Measurements from ENCODE around the gene HMX2.
"Not testable (repeated sequence)": the region's sequence is repeated elsewhere in the genome, so short reads cannot be mapped to it uniquely, and the experiment has no call there.

Gene HMX2

GRCh38 chr10:123166618-123167017 lies 18.7 kb downstream of the HMX2 start:
- WGBS (ENCODE audit: insufficient coverage, insufficient read length) = no CpG with 5 or more reads among the region's 2 CpGs
- H3K36me3 ChIP-seq (ENCODE audit: control insufficient read depth, insufficient read depth, low read length) = peaks cover 12% of the 10 kb centered on the region; the same call in 1 of the 2 replicates

GRCh38 chr10:123170961-123171360 lies 23.0 kb downstream of the HMX2 start:
- Histone ChIP-seq H3K27ac (ENCODE audit: low read length) (no peak overlapping the region), H3K27me3 (ENCODE audit: control insufficient read depth, insufficient read depth, low read length) (no peaks in the 10 kb centered on the region), H3K4me1 (ENCODE audit: control insufficient read depth, insufficient read depth, low read length) (no peaks in the 10 kb centered on the region), H3K4me3 (ENCODE audit: low read length) (no peak overlapping the region), H3K36me3 (ENCODE audit: control insufficient read depth, insufficient read depth, low read length) (0 out of 2 replicates have a peak, but pooled peaks cover 3% of the 10 kb centered on the region), H3K9me3 (ENCODE audit: control insufficient read depth, insufficient read depth, low read length) (no peaks in the 10 kb centered on the region)
- WGBS (ENCODE audit: insufficient coverage, insufficient read length) = no CpG with 5 or more reads among the region's 4 CpGs
- DNase-seq (ENCODE audit: low read depth, low spot score) = no peak

More at GRCh38 chr10:123166618-123167017, 18.7 kb downstream of the HMX2 start:
- Histone ChIP-seq H3K27me3 (ENCODE audit: control insufficient read depth, insufficient read depth, low read length) (no peaks in the 10 kb centered on the region), H3K4me1 (ENCODE audit: control insufficient read depth, insufficient read depth, low read length) (no peaks in the 10 kb centered on the region), H3K4me3 (ENCODE audit: low read length) (no peak overlapping the region), H3K27ac (ENCODE audit: low read length) (no peak overlapping the region), H3K9me3 (ENCODE audit: control insufficient read depth, insufficient read depth, low read length) (no peaks in the 10 kb centered on the region)
- no peak for DNase-seq (ENCODE audit: low read depth, low spot score)

- not testable (repeated sequence) for H3K9me3 ChIP-seq (ENCODE audit: control insufficient read depth, insufficient read depth, low read length); H3K27me3 ChIP-seq (ENCODE audit: control insufficient read depth, insufficient read depth, low read length); H3K4me3 ChIP-seq (ENCODE audit: low read length); DNase-seq (ENCODE audit: low read depth, low spot score); H3K27ac ChIP-seq (ENCODE audit: low read length); H3K36me3 ChIP-seq (ENCODE audit: control insufficient read depth, insufficient read depth, low read length); H3K4me1 ChIP-seq (ENCODE audit: control insufficient read depth, insufficient read depth, low read length)
- WGBS (ENCODE audit: insufficient coverage, insufficient read length) = no CpG with 5 or more reads among the region's 10 CpGs
Observed at GRCh38 chr10:123171616-123172015, 23.7 kb downstream of the HMX2 start.

- DNase-seq (ENCODE audit: low read depth, low spot score) = no peak
- no peak overlapping the region for H3K4me3 ChIP-seq (ENCODE audit: low read length)
- no peak overlapping the region for H3K27ac ChIP-seq (ENCODE audit: low read length)
- H3K27me3 ChIP-seq (ENCODE audit: control insufficient read depth, insufficient read depth, low read length) = no peaks in the 10 kb centered on the region
- no peaks in the 10 kb centered on the region for H3K9me3 ChIP-seq (ENCODE audit: control insufficient read depth, insufficient read depth, low read length)
- H3K36me3 ChIP-seq (ENCODE audit: control insufficient read depth, insufficient read depth, low read length) = peaks cover 2% of the 10 kb centered on the region; the same call in 1 of the 2 replicates
- no CpG with 5 or more reads among the region's 9 CpGs for WGBS (ENCODE audit: insufficient coverage, insufficient read length)
- H3K4me1 ChIP-seq (ENCODE audit: control insufficient read depth, insufficient read depth, low read length) = no peaks in the 10 kb centered on the region
Observed at GRCh38 chr10:123175389-123176387, 27.8 kb downstream of the HMX2 start.

GRCh38 chr10:123178390-123178789 lies 30.5 kb downstream of the HMX2 start:
- H3K27ac ChIP-seq (ENCODE audit: low read length); DNase-seq (ENCODE audit: low read depth, low spot score); H3K9me3 ChIP-seq (ENCODE audit: control insufficient read depth, insufficient read depth, low read length); H3K4me3 ChIP-seq (ENCODE audit: low read length); H3K4me1 ChIP-seq (ENCODE audit: control insufficient read depth, insufficient read depth, low read length); H3K27me3 ChIP-seq (ENCODE audit: control insufficient read depth, insufficient read depth, low read length); H3K36me3 ChIP-seq (ENCODE audit: control insufficient read depth, insufficient read depth, low read length): not testable (repeated sequence)
- WGBS (ENCODE audit: insufficient coverage, insufficient read length) = no CpG with 5 or more reads among the region's 4 CpGs

GRCh38 chr10:123180101-123181090 lies 32.5 kb downstream of the HMX2 start:
- Histone ChIP-seq H3K4me3 (ENCODE audit: low read length) (no peak overlapping the region), H3K27me3 (ENCODE audit: control insufficient read depth, insufficient read depth, low read length) (no peaks in the 10 kb centered on the region), H3K36me3 (ENCODE audit: control insufficient read depth, insufficient read depth, low read length) (peaks cover 2% of the 10 kb centered on the region; the same call in 1 of the 2 replicates), H3K27ac (ENCODE audit: low read length) (no peak overlapping the region), H3K9me3 (ENCODE audit: control insufficient read depth, insufficient read depth, low read length) (no peaks in the 10 kb centered on the region), H3K4me1 (ENCODE audit: control insufficient read depth, insufficient read depth, low read length) (no peaks in the 10 kb centered on the region)
- no CpG with 5 or more reads among the region's 7 CpGs for WGBS (ENCODE audit: insufficient coverage, insufficient read length)
- no peak for DNase-seq (ENCODE audit: low read depth, low spot score)

- H3K4me1 ChIP-seq (ENCODE audit: control insufficient read depth, insufficient read depth, low read length) = no peaks in the 10 kb centered on the region
- no peak for DNase-seq (ENCODE audit: low read depth, low spot score)
- no CpG with 5 or more reads among the region's 2 CpGs for WGBS (ENCODE audit: insufficient coverage, insufficient read length)
- no peaks in the 10 kb centered on the region for H3K36me3 ChIP-seq (ENCODE audit: control insufficient read depth, insufficient read depth, low read length)
- H3K27ac ChIP-seq (ENCODE audit: low read length) = no peak overlapping the region
- no peaks in the 10 kb centered on the region for H3K27me3 ChIP-seq (ENCODE audit: control insufficient read depth, insufficient read depth, low read length)
- H3K4me3 ChIP-seq (ENCODE audit: low read length) = no peak overlapping the region
- no peaks in the 10 kb centered on the region for H3K9me3 ChIP-seq (ENCODE audit: control insufficient read depth, insufficient read depth, low read length)
Observed at GRCh38 chr10:123183724-123184123, 35.8 kb downstream of the HMX2 start.

GRCh38 chr10:123187781-123188180 lies 39.8 kb downstream of the HMX2 start:
- H3K4me1 ChIP-seq (ENCODE audit: control insufficient read depth, insufficient read depth, low read length) = no peaks in the 10 kb centered on the region
- no CpG with 5 or more reads among the region's 5 CpGs for WGBS (ENCODE audit: insufficient coverage, insufficient read length)
- no peak overlapping the region for H3K4me3 ChIP-seq (ENCODE audit: low read length)
- no peaks in the 10 kb centered on the region for H3K9me3 ChIP-seq (ENCODE audit: control insufficient read depth, insufficient read depth, low read length)
- H3K27ac ChIP-seq (ENCODE audit: low read length) = no peak overlapping the region
- H3K36me3 ChIP-seq (ENCODE audit: control insufficient read depth, insufficient read depth, low read length) = no peaks in the 10 kb centered on the region
- H3K27me3 ChIP-seq (ENCODE audit: control insufficient read depth, insufficient read depth, low read length) = no peaks in the 10 kb centered on the region
- DNase-seq (ENCODE audit: low read depth, low spot score) = no peak

- no peak for DNase-seq (ENCODE audit: low read depth, low spot score)
- H3K27ac ChIP-seq (ENCODE audit: low read length) = no peak overlapping the region
- 0 out of 2 replicates have a peak, but pooled peaks cover 2% of the 10 kb centered on the region for H3K4me1 ChIP-seq (ENCODE audit: control insufficient read depth, insufficient read depth, low read length)
- no CpG with 5 or more reads among the region's 8 CpGs for WGBS (ENCODE audit: insufficient coverage, insufficient read length)
- H3K36me3 ChIP-seq (ENCODE audit: control insufficient read depth, insufficient read depth, low read length) = no peaks in the 10 kb centered on the region
- H3K9me3 ChIP-seq (ENCODE audit: control insufficient read depth, insufficient read depth, low read length) = no peaks in the 10 kb centered on the region
- H3K27me3 ChIP-seq (ENCODE audit: control insufficient read depth, insufficient read depth, low read length) = no peaks in the 10 kb centered on the region
- no peak overlapping the region for H3K4me3 ChIP-seq (ENCODE audit: low read length)
Observed at GRCh38 chr10:123191886-123192285, 44.0 kb downstream of the HMX2 start.

GRCh38 chr10:123194056-123194455 lies 46.1 kb downstream of the HMX2 start:
- Histone ChIP-seq H3K36me3 (ENCODE audit: control insufficient read depth, insufficient read depth, low read length) (no peaks in the 10 kb centered on the region), H3K27me3 (ENCODE audit: control insufficient read depth, insufficient read depth, low read length) (no peaks in the 10 kb centered on the region), H3K4me3 (ENCODE audit: low read length) (no peak overlapping the region), H3K9me3 (ENCODE audit: control insufficient read depth, insufficient read depth, low read length) (no peaks in the 10 kb centered on the region), H3K27ac (ENCODE audit: low read length) (no peak overlapping the region), H3K4me1 (ENCODE audit: control insufficient read depth, insufficient read depth, low read length) (0 out of 2 replicates have a peak, but pooled peaks cover 2% of the 10 kb centered on the region)
- DNase-seq (ENCODE audit: low read depth, low spot score) = no peak
- WGBS (ENCODE audit: insufficient coverage, insufficient read length) = no CpG with 5 or more reads among the region's 9 CpGs

All from iPS DF 6.9 (cell line).